GM12872 (cell line): ENCODE results near the gene SLC25A46.

Experiments used
- CTCF ChIP-seq: IDR thresholded peaks from 3 replicates; pipeline ENCODE4 v1.5.1; 2011; ENCODE audit warnings: low read depth, mild to moderate bottlenecking, low read length, moderate library complexity; ENCODE audit not compliant: insufficient read depth

The SLC25A46 gene

GRCh38 chr5:110807169-110807568 is 68.4 kb downstream of the SLC25A46 start:
- no peak for TF ChIP-seq CTCF

- TF ChIP-seq CTCF: no peak
Observed at GRCh38 chr5:110809006-110809405, 70.2 kb downstream of the SLC25A46 start.
